Activated CD4-positive, alpha-beta memory T cell treated with anti-CD3 and anti-CD28 coated beads for 36 hours (primary cell): ENCODE results near the gene EAF1. TPM values are rescaled to one million over a fixed set of nuclear protein-coding genes. Genes with fewer than 3 reads are reported as not detected.
"Not testable (repeated sequence)": the region's sequence is repeated elsewhere in the genome, so short reads cannot be mapped to it uniquely, and the experiment has no call there.

Experiments used
- CTCF ChIA-PET: fragments of 350-600 bp; sonication (Branson Sonifier 250); formaldehyde crosslinking; loops from one replicate; lab custom pipeline; 2021; ENCODE audit warnings: antibody characterized with exemption, inconsistent platforms; lab: Charles Lee
- POLR2A ChIA-PET: fragments of 350-600 bp; sonication (Branson Sonifier 250); formaldehyde crosslinking; loops from one replicate; lab custom pipeline; 2021; ENCODE audit warnings: antibody characterized with exemption; lab: Charles Lee
- DNase-seq: peaks from one replicate; pipeline ENCODE4 v3.0.0-alpha.2; 2020
- H3K27ac Mint-ChIP-seq: one replicate; pipeline ENCODE4 v1.8.0; 2021; ENCODE audit warnings: mixed read lengths
- H3K27me3 Mint-ChIP-seq: one replicate; pipeline ENCODE4 v1.8.0; 2021; ENCODE audit warnings: mixed read lengths
- H3K36me3 Mint-ChIP-seq: one replicate; pipeline ENCODE4 v1.8.0; 2021; ENCODE audit warnings: mixed read lengths
- H3K4me1 Mint-ChIP-seq: one replicate; pipeline ENCODE4 v1.8.0; 2021; ENCODE audit warnings: low read depth, mixed read lengths
- H3K4me3 Mint-ChIP-seq: one replicate; pipeline ENCODE4 v1.8.0; 2021; ENCODE audit warnings: mild to moderate bottlenecking, mixed read lengths
- H3K9me3 Mint-ChIP-seq: one replicate; pipeline ENCODE4 v1.8.0; 2021; ENCODE audit warnings: mixed read lengths
- intact Hi-C: fragments of 100-400 bp; cut with micrococcal nuclease; formaldehyde crosslinking; loops from one replicate; pipeline ENCODE4 v1.15.1; 2023
- total RNA-seq, 2 experiments: library from RNA; stranded (reverse); gene quantifications; one replicate each; pipeline ENCODE4 v1.2.3, GENCODE V29; 2021

The EAF1 gene
- total RNA-seq, 2 experiments from 2014 or later = 23.4 to 23.6 TPM

DNA sequence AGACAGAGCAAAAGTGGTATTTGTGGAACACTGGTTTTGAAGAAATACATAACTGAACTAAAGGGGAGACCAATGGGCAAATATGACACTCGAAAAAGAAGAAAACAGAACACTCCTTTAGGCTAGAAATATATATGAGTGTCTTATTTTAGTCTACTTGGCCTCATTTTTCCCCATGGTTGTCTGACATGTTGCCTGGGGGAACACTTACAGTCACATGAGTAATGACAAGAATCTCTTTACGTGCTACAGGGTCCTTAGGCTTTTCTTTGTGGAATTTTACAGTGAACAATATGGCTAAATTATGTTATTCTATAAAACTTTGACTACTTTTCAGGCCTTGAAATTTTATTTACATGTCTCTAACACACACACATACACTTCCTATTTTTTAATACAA is 17.6 kb upstream of the EAF1 start:
- H3K27me3 Mint-ChIP-seq = no peaks in the 10 kb centered on the region
- H3K9me3 Mint-ChIP-seq = no peaks in the 10 kb centered on the region
- ChIA-PET CTCF (interaction anchor here (0.7 to 1.2 kb wide), 3 partner anchors 141 to 207 kb away, joined by 3 to 7 read pairs (median 3); no protein-coding TSS in a partner anchor), POLR2A (no interaction called here)
- DNase-seq = no peak
- no peak overlapping the region for H3K4me3 Mint-ChIP-seq
- intact Hi-C loops = loop anchor here (10.0 kb wide), 1 partner anchor 295 kb away; no protein-coding TSS in a partner anchor
- H3K36me3 Mint-ChIP-seq = peaks cover 14% of the 10 kb centered on the region
- H3K27ac Mint-ChIP-seq = no peak overlapping the region
- H3K4me1 Mint-ChIP-seq = no peaks in the 10 kb centered on the region

DNA sequence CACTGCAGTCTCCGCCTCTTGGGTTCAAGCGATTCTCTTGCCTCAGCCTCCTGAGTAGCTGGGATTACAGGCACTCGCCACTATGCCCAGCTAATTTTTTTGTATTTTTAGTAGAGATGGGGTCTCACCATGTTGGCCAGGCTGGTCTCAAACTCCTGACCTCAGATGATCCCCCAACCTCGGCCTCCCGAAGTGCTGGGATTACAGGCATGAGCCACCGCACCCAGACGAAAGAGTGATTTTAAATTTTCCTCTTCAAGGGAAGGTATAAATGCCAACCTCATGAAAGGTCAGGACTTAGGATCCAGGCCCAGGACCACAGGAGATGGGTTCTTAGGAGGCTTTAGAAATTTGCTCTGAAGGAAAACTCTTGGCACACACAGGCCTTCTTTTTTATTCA is 16.4 kb upstream of the EAF1 start:
- intact Hi-C loops, H3K4me1 Mint-ChIP-seq, POLR2A ChIA-PET, H3K9me3 Mint-ChIP-seq, DNase-seq, H3K27me3 Mint-ChIP-seq, CTCF ChIA-PET, H3K4me3 Mint-ChIP-seq, H3K27ac Mint-ChIP-seq: not testable (repeated sequence)
- peaks cover 25% of the 10 kb centered on the region for H3K36me3 Mint-ChIP-seq

DNA sequence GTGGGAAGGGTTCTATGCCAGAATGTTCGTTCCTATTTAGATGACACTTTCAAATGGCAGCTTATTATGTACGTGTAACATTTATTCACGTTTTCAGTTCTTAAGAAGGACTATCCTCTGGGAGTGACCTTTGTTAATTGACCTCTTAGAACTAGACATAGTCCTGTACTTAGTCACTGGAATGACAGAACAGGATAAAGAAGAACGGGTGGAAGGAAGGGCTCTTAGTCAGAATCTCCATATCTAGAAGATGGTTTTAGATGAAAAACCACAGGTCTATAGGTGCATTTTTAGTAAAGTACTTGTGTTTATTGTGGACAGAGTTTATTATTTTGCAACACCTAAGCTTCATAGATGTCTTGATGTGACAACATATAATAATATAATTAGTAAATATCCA is 6.5 kb upstream of the EAF1 start:
- Mint-ChIP-seq H3K27ac (no peak overlapping the region), H3K27me3 (no peaks in the 10 kb centered on the region), H3K9me3 (no peaks in the 10 kb centered on the region), H3K36me3 (peaks cover 20% of the 10 kb centered on the region), H3K4me1 (peaks cover 20% of the 10 kb centered on the region), H3K4me3 (no peak overlapping the region)
- POLR2A ChIA-PET = no interaction called here
- intact Hi-C loops = no loop called here
- CTCF ChIA-PET = no interaction called here
- no peak for DNase-seq

DNA sequence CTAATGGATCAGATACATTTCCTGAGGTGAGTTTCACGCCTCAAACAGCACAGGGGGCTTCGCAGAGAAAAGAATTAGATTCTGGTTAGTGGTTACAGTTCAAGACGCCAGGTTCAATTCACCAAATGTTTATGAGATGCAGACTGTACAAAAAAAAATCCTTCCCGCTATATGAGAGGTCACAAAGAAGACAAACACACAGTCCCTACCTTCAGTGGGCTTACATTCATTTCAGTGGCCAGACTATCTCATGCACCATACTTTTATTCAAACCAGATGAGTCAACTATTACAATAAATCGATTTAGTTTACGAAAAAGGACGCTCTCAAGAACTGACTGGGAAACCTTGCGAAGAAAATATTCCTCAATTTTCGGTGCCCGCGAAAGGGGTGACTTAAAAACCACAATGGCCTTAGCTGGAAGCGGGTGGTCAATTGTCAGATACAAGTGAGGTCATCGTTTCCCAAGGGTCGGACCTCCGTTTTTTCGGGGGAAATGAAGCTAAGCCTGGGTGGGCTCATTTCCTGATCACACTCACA is 749 bp upstream of the EAF1 start:
- Mint-ChIP-seq H3K4me3 (peak overlapping the region; percentile 94), H3K4me1 (peaks cover 48% of the 10 kb centered on the region), H3K9me3 (no peaks in the 10 kb centered on the region), H3K36me3 (peaks cover 29% of the 10 kb centered on the region), H3K27ac (peak overlapping the region; percentile 82), H3K27me3 (no peaks in the 10 kb centered on the region)
- POLR2A ChIA-PET = no interaction called here
- intact Hi-C loops = loop anchor here (5.0 kb wide), 3 partner anchors 76 to 219 kb away; partner anchors contain the start of gene CAPN7
- CTCF ChIA-PET = interaction anchor here (0.6 to 1.8 kb wide), 7 partner anchors 21 to 387 kb away, joined by 3 to 6 read pairs (median 5); no protein-coding TSS in a partner anchor
- DNase-seq = no peak

DNA sequence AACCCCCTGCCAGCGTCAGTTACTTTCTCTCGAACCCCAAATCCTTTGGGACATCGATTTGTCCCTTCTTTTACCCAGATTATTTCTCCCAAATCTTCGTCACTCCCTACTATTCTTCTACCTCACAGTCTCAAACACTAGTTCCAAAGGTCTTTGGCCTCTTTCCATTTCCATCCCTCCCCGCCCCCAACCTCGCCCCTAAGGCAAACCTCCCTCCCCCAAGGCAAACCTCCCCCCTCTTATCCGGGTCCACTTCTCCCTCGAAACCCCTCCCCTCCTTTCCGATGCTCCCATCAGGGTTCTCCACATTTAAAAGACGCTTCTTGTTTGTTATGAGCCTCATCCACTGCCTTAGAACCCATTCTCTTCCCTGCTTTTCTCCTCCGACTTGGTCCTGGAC is 583 bp downstream of the EAF1 start:
- intact Hi-C loops = loop anchor here (1.0 to 5.0 kb wide), 5 partner anchors 74 to 221 kb away; partner anchors contain the start of genes BTD, CAPN7 and HACL1
- Mint-ChIP-seq H3K4me1 (peaks cover 53% of the 10 kb centered on the region), H3K4me3 (peak overlapping the region; percentile 94), H3K27ac (peak overlapping the region; percentile 82), H3K36me3 (peaks cover 29% of the 10 kb centered on the region), H3K9me3 (no peaks in the 10 kb centered on the region), H3K27me3 (no peaks in the 10 kb centered on the region)
- peak; percentile 12 for DNase-seq
- ChIA-PET POLR2A (interaction anchor here (0.6 kb wide), 1 partner anchor 166 kb away, joined by 4 read pairs; no protein-coding TSS in a partner anchor), CTCF (interaction anchor here (0.7 to 1.0 kb wide), 2 partner anchors 23 to 225 kb away, joined by 3 read pairs; no protein-coding TSS in a partner anchor)

DNA sequence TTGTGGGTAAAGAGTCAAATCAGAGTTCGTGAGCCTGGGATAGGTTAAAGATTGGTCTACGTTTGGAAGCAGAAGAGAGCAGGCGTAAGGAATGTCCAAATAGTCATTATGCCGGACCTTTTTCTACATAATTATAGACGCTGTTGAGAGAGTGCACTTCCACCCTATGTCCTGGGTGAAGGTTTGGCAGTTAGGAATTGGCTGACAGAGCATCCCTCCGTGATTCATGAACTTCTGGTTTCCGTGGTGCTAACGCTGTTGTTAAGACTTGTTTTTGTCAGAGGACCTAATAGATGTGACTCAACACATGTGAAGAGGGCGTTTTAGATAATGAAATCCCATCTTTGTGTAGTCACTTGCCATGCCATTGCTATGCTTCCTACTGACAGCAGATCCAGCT is 1.1 kb downstream of the EAF1 start:
- Mint-ChIP-seq H3K36me3 (peaks cover 31% of the 10 kb centered on the region), H3K27me3 (no peaks in the 10 kb centered on the region), H3K4me1 (peaks cover 53% of the 10 kb centered on the region), H3K9me3 (no peaks in the 10 kb centered on the region), H3K4me3 (peak overlapping the region; percentile 94), H3K27ac (peak overlapping the region; percentile 82)
- DNase-seq = peak; percentile 65
- ChIA-PET POLR2A (no interaction called here), CTCF (interaction anchor here (1.2 kb wide), 1 partner anchor 128 kb away, joined by 5 read pairs; no protein-coding TSS in a partner anchor)
- intact Hi-C loops = loop anchor here (1.0 to 5.0 kb wide), 5 partner anchors 74 to 221 kb away; partner anchors contain the start of genes BTD, CAPN7 and HACL1

- Mint-ChIP-seq H3K4me3 (peak overlapping the region; percentile 94), H3K4me1 (peaks cover 53% of the 10 kb centered on the region), H3K9me3 (no peaks in the 10 kb centered on the region), H3K27me3 (no peaks in the 10 kb centered on the region), H3K27ac (peak overlapping the region; percentile 82), H3K36me3 (peaks cover 30% of the 10 kb centered on the region)
- ChIA-PET CTCF (interaction anchor here (1.2 kb wide), 1 partner anchor 127 kb away, joined by 5 read pairs; no protein-coding TSS in a partner anchor), POLR2A (no interaction called here)
- intact Hi-C loops = loop anchor here (2.0 to 5.0 kb wide), 4 partner anchors 73 to 222 kb away; partner anchors contain the start of genes BTD, CAPN7 and HACL1
- DNase-seq = no peak
Measured at GRCh38 chr3:15429080-15429479, 1.7 kb downstream of the EAF1 start.

DNA sequence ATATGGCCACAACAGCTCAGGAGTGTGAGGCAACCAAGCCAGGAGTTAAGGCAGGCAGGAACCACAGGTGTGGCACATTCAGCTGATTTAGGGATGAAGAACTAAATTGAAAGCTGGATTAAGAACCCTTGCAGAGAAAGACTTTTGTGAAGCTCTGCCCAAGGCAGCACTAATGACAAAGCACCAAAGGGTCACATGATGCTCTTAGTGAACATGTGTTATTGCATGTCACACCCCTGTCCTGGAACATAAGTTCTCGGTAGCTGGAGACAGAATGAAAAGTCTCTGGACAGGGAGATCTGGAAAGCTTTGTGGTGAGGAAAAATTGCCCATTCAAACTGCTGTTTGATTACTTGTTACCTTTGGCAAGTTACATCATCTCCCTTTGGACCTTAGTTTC is 3.2 kb downstream of the EAF1 start:
- Mint-ChIP-seq H3K4me3 (peak overlapping the region; percentile 25), H3K27me3 (no peaks in the 10 kb centered on the region), H3K9me3 (no peaks in the 10 kb centered on the region), H3K4me1 (peaks cover 42% of the 10 kb centered on the region), H3K27ac (no peak overlapping the region), H3K36me3 (peaks cover 35% of the 10 kb centered on the region)
- intact Hi-C loops = no loop called here
- CTCF ChIA-PET = interaction anchor here (0.6 to 1.7 kb wide), 9 partner anchors 25 to 321 kb away, joined by 3 to 8 read pairs (median 4); partner anchors contain the start of gene CAPN7
- POLR2A ChIA-PET = interaction anchor here (1.4 kb wide), 1 partner anchor 124 kb away, joined by 3 read pairs; no protein-coding TSS in a partner anchor
- no peak for DNase-seq

- no peaks in the 10 kb centered on the region for H3K27me3 Mint-ChIP-seq
- H3K9me3 Mint-ChIP-seq = no peaks in the 10 kb centered on the region
- no peak for DNase-seq
- ChIA-PET POLR2A (interaction anchor here (1.4 kb wide), 1 partner anchor 124 kb away, joined by 3 read pairs; no protein-coding TSS in a partner anchor), CTCF (interaction anchor here (0.7 to 1.7 kb wide), 7 partner anchors 26 to 322 kb away, joined by 3 to 8 read pairs (median 5); partner anchors contain the start of gene CAPN7)
- no peak overlapping the region for H3K4me3 Mint-ChIP-seq
- H3K4me1 Mint-ChIP-seq = peaks cover 38% of the 10 kb centered on the region
- intact Hi-C loops = no loop called here
- peaks cover 36% of the 10 kb centered on the region for H3K36me3 Mint-ChIP-seq
- H3K27ac Mint-ChIP-seq = no peak overlapping the region
Measured at GRCh38 chr3:15431256-15431837, 3.9 kb downstream of the EAF1 start.

DNA sequence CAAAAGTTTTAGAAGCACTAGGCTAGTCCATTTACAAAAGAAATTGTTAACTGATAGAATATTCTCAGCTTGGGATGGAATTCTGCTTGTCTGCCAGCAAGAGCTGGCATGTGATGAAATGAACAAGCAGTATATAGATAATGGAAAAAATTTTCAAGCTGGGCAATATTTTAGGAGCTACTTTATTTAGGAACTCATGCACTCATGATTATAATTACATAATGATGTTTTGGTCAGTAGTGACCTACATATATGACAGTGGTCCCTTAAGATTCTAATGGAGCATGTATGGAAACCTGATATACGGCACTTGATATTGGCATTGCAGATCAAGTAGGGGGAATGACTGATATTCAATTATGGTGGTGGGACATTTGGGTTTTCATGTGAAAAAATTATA is 6.1 kb downstream of the EAF1 start:
- POLR2A ChIA-PET = interaction anchor here (1.0 to 1.5 kb wide), 3 partner anchors 10 to 227 kb away, joined by 3 to 4 read pairs (median 3); partner anchors contain the start of gene CAPN7
- CTCF ChIA-PET = interaction anchor here (1.0 to 1.2 kb wide), 2 partner anchors 28 to 166 kb away, joined by 3 read pairs; no protein-coding TSS in a partner anchor
- H3K36me3 Mint-ChIP-seq = peaks cover 39% of the 10 kb centered on the region

DNA sequence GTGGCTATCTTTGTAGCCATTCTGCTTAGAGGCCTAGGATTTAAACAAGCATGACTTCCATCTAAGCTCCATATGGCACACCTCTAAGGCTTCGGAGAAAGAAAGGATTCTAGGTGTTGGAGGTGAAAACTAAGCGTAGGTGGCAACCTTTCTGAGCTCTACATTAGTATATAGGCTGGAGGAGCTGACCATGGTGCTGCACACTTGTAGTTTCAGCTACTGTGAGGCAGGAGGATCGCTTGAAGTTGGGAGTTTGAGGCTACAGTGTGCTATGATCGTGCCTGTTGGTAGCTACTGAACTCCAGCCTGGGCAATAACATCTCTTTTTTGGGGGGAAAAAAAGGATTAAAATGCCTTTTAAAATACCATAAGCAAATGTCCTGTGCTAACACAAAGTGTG is 7.4 kb downstream of the EAF1 start:
- intact Hi-C loops = no loop called here
- Mint-ChIP-seq H3K27ac (no peak overlapping the region), H3K9me3 (no peaks in the 10 kb centered on the region), H3K4me1 (peaks cover 25% of the 10 kb centered on the region), H3K4me3 (no peak overlapping the region), H3K36me3 (peaks cover 47% of the 10 kb centered on the region), H3K27me3 (no peaks in the 10 kb centered on the region)
- POLR2A ChIA-PET = interaction anchor here (1.5 kb wide), 1 partner anchor 27 kb away, joined by 4 read pairs; no protein-coding TSS in a partner anchor
- DNase-seq = no peak
- CTCF ChIA-PET = interaction anchor here (0.9 to 1.1 kb wide), 2 partner anchors 167 to 327 kb away, joined by 3 to 4 read pairs; no protein-coding TSS in a partner anchor

More for the DNA sequence above, 6.1 kb downstream of the EAF1 start:
- intact Hi-C loops = no loop called here
- Mint-ChIP-seq H3K9me3 (no peaks in the 10 kb centered on the region), H3K4me3 (no peak overlapping the region), H3K27me3 (no peaks in the 10 kb centered on the region), H3K27ac (no peak overlapping the region), H3K4me1 (peaks cover 29% of the 10 kb centered on the region)
- no peak for DNase-seq
